Smooth muscle cell (in vitro differentiated cells): ENCODE results near the gene LIN52. TPM values are rescaled to one million over a fixed set of nuclear protein-coding genes. Genes with fewer than 3 reads are reported as not detected.
A peak's percentile ranks its signal among the peaks of the same experiment; 100 is the strongest.

ENCODE experiments used
- DNase-seq: peaks from one replicate; lab custom pipeline; 2025; ENCODE audit not compliant: unreplicated experiment; lab: John Stamatoyannopoulos, UW
- H2AFZ ChIP-seq: fragments of 200-600 bp; sonication (generic); 2 replicates; pipeline ENCODE4 v1.6.0; 2016; ENCODE audit warnings: antibody characterized with exemption, low read depth, mild to moderate bottlenecking
- H3F3A ChIP-seq: fragments of 200-600 bp; sonication (generic); 2 replicates; pipeline ENCODE4 v1.6.0; 2017; ENCODE audit warnings: antibody characterized with exemption, low read depth
- H3K27ac ChIP-seq: fragments of 200-600 bp; sonication (generic); 2 replicates; pipeline ENCODE4 v1.5.1; 2016; ENCODE audit warnings: low read depth, mild to moderate bottlenecking
- H3K27me3 ChIP-seq: fragments of 200-600 bp; sonication (generic); 2 replicates; pipeline ENCODE4 v1.6.1; 2016; ENCODE audit warnings: low read depth, mild to moderate bottlenecking
- H3K36me3 ChIP-seq: fragments of 200-600 bp; sonication (generic); 2 replicates; pipeline ENCODE4 v1.5.1; 2016; ENCODE audit warnings: low read depth
- H3K4me1 ChIP-seq: fragments of 200-600 bp; sonication (generic); 2 replicates; pipeline ENCODE4 v1.5.1; 2016; ENCODE audit warnings: low read depth
- H3K4me2 ChIP-seq: fragments of 200-600 bp; sonication (generic); 2 replicates; pipeline ENCODE4 v1.6.0; 2016; ENCODE audit warnings: mild to moderate bottlenecking
- H3K4me3 ChIP-seq: fragments of 200-600 bp; sonication (generic); 2 replicates; pipeline ENCODE4 v1.5.1; 2016; ENCODE audit warnings: mild to moderate bottlenecking
- H3K79me2 ChIP-seq: fragments of 200-600 bp; sonication (generic); 2 replicates; pipeline ENCODE4 v1.6.0; 2016; ENCODE audit warnings: low read depth, mild to moderate bottlenecking
- H3K9ac ChIP-seq: fragments of 200-600 bp; sonication (generic); 2 replicates; pipeline ENCODE4 v1.6.0; 2016; ENCODE audit warnings: low read depth
- H3K9me3 ChIP-seq: fragments of 200-600 bp; sonication (generic); replicated peaks from 2 replicates; pipeline ENCODE4 v1.5.1; 2016; ENCODE audit warnings: low read depth
- H4K20me1 ChIP-seq: fragments of 200-600 bp; sonication (generic); 2 replicates; pipeline ENCODE4 v1.6.0; 2016; ENCODE audit warnings: low read depth
- WGBS: methylation state at CpG from one replicate; pipeline ENCODE4 v1.1.7; 2016; ENCODE audit warnings: low lambda C conversion rate; 5-methylcytosine and 5-hydroxymethylcytosine counted together
- polyA plus RNA-seq: library from polyadenylated mRNA; unstranded; fragments of >200 nt; fragmentation: Nextera tagmentation; extraction: Ambion mirVana; gene quantifications from 2 replicates; pipeline ENCODE4 v1.2.1, GENCODE V29; 2016
- total RNA-seq: library from RNA; depleted of rRNA; stranded (reverse); fragments of >200 nt; gene quantifications from 2 replicates; pipeline ENCODE4 v1.2.3, GENCODE V29; 2014
- TF ChIP-seq, protein P1 (sequence below): fragments of 200-600 bp; sonication (generic); IDR thresholded peaks from 2 replicates; pipeline ENCODE4 v1.5.1; 2017; ENCODE audit warnings: borderline replicate concordance, mild to moderate bottlenecking, antibody characterized with exemption; ENCODE audit not compliant: insufficient read depth, poor library complexity, severe bottlenecking

Gene LIN52, protein sequence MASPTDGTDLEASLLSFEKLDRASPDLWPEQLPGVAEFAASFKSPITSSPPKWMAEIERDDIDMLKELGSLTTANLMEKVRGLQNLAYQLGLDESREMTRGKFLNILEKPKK
- total RNA-seq = 17.4 and 17.8 TPM in 2 replicates
- 13.8 and 16.1 TPM in 2 replicates for polyA plus RNA-seq

- TF ChIP-seq, protein P1, sequence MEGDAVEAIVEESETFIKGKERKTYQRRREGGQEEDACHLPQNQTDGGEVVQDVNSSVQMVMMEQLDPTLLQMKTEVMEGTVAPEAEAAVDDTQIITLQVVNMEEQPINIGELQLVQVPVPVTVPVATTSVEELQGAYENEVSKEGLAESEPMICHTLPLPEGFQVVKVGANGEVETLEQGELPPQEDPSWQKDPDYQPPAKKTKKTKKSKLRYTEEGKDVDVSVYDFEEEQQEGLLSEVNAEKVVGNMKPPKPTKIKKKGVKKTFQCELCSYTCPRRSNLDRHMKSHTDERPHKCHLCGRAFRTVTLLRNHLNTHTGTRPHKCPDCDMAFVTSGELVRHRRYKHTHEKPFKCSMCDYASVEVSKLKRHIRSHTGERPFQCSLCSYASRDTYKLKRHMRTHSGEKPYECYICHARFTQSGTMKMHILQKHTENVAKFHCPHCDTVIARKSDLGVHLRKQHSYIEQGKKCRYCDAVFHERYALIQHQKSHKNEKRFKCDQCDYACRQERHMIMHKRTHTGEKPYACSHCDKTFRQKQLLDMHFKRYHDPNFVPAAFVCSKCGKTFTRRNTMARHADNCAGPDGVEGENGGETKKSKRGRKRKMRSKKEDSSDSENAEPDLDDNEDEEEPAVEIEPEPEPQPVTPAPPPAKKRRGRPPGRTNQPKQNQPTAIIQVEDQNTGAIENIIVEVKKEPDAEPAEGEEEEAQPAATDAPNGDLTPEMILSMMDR = no peak
- Histone ChIP-seq H3K4me2 (peak within 1 kb of the TSS; percentile 94), H3K4me3 (peak within 1 kb of the TSS; percentile 79), H3K4me1 (peaks cover 16% of the 10 kb centered on the region), H3K9ac (peak within 1 kb of the TSS; percentile 86), H3K27ac (peak within 1 kb of the TSS; percentile 91), H3K27me3 (no peaks in the 10 kb centered on the region), H3K36me3 (no peaks in the 10 kb centered on the region), H3K9me3 (no peaks in the 10 kb centered on the region), H4K20me1 (no peaks in the 10 kb centered on the region), H3F3A (no peaks in the 10 kb centered on the region), H2AFZ (peak within 1 kb of the TSS; percentile 87), H3K79me2 (peaks cover 22% of the 10 kb centered on the region)
- under 1% methylated on average over 46 of the region's 46 CpGs for WGBS
- DNase-seq = peak; percentile 96
These were observed at the start of gene LIN52, which contains the start of gene ALDH6A1 for GRCh38 chr14:74084277-74085046. Gene LIN52 (plus strand): TSS chr14:74084956. CDS start chr14:74084975, 19 bp downstream. Gene ALDH6A1 (minus strand): TSS chr14:74084453. CDS start chr14:74084394, 59 bp downstream.

GRCh38 chr14:74035556-74035955 lies 49.2 kb upstream of the LIN52 start:
- H2AFZ ChIP-seq = no peak overlapping the region
- TF ChIP-seq, protein P1 = no peak
- no peaks in the 10 kb centered on the region for H3K4me1 ChIP-seq
- no peak overlapping the region for H3K27ac ChIP-seq
- H3K4me2 ChIP-seq = no peak overlapping the region
- 70% methylated on average over 4 of the region's 4 CpGs for WGBS
- DNase-seq = no peak
- H3K79me2 ChIP-seq = no peaks in the 10 kb centered on the region
- H3K4me3 ChIP-seq = no peak overlapping the region
- no peaks in the 10 kb centered on the region for H4K20me1 ChIP-seq
- no peaks in the 10 kb centered on the region for H3F3A ChIP-seq
- H3K36me3 ChIP-seq = no peaks in the 10 kb centered on the region
- no peaks in the 10 kb centered on the region for H3K9me3 ChIP-seq
- H3K9ac ChIP-seq = no peak overlapping the region
- no peaks in the 10 kb centered on the region for H3K27me3 ChIP-seq

DNA sequence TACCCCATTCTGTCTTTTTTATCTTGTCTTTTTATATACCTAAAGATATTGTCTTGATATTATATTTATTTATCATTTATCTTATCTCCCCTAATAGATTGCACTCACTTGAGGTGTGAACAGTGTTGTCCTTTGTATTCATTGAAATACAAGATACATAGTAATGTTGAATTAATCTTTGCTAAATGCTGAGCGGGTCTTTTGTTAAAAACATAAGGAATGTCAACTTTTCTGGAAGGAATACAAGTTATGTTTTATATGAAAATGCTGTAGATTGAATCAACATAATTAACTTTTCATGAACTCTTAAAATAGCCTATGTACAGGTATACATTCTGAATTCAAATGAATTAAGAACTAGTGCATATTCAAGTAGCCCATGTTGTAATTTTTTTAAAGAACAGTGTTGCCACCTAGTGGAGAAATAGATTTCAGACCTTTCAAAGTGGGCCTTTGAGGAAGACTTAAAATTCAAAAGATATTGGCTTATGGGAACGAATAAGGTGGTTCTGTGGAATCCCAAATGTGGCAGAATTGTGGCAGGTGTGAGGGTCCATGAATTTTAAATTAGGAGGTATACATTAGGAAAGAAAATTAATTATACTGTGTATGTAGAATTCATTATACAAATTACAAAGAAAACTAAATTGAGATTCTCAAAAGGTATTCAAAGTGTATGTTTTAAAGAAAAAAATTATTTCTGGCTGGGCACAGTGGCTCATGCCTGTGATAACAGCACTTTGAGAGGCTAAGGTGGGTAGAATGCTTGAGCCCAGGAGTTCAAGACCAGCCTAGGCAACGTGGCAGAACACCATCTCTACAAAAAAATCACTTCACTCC lies 46.5 kb upstream of the LIN52 start:
- Histone ChIP-seq H3K4me1 (no peaks in the 10 kb centered on the region), H3K4me2 (no peak overlapping the region), H3K9me3 (no peaks in the 10 kb centered on the region), H3K27ac (no peak overlapping the region), H3F3A (no peaks in the 10 kb centered on the region), H3K36me3 (no peaks in the 10 kb centered on the region), H2AFZ (no peak overlapping the region), H3K79me2 (no peaks in the 10 kb centered on the region), H3K4me3 (no peak overlapping the region), H3K9ac (no peak overlapping the region), H3K27me3 (no peaks in the 10 kb centered on the region), H4K20me1 (no peaks in the 10 kb centered on the region)
- WGBS = 80% methylated on average over 3 of the region's 3 CpGs
- DNase-seq = no peak
- TF ChIP-seq, protein P1 = peak; percentile 72
